ENCODE results near the gene VAV2.

Gene VAV2

GRCh38 chr9:133796562-133796961 is 195.6 kb downstream of the VAV2 start:
- H3K27me3 ChIP-seq (ENCODE audit: control insufficient read depth, insufficient read depth, low read length): no peaks in the 10 kb centered on the region
- H3K4me3 ChIP-seq (ENCODE audit: low read depth, low read length): no peak overlapping the region
- no peak overlapping the region for H3K9ac ChIP-seq
- TF ChIP-seq CTCF (IDR thresholded peaks at IDR 0.05): no peak
- H3K9me3 ChIP-seq (ENCODE audit: control insufficient read depth, low read length): no peaks in the 10 kb centered on the region
- H3K79me2 ChIP-seq: no peaks in the 10 kb centered on the region
- no peak overlapping the region for H3K27ac ChIP-seq
- H3K36me3 ChIP-seq (ENCODE audit: control insufficient read depth, insufficient read depth, low read length): no peaks in the 10 kb centered on the region
- no peaks in the 10 kb centered on the region for H3K4me1 ChIP-seq
- H2AFZ ChIP-seq: no peak overlapping the region
- no peak overlapping the region for H3K4me2 ChIP-seq (ENCODE audit: low read length)

- Histone ChIP-seq H2AFZ (no peak overlapping the region), H3K79me2 (no peaks in the 10 kb centered on the region), H3K9ac (no peak overlapping the region), H3K9me3 (ENCODE audit: control insufficient read depth, low read length) (no peaks in the 10 kb centered on the region), H3K27me3 (ENCODE audit: control insufficient read depth, insufficient read depth, low read length) (no peaks in the 10 kb centered on the region), H3K4me3 (ENCODE audit: low read depth, low read length) (no peak overlapping the region), H3K27ac (no peak overlapping the region), H3K4me2 (ENCODE audit: low read length) (no peak overlapping the region), H3K36me3 (ENCODE audit: control insufficient read depth, insufficient read depth, low read length) (no peaks in the 10 kb centered on the region), H3K4me1 (no peaks in the 10 kb centered on the region)
- TF ChIP-seq CTCF (IDR thresholded peaks at IDR 0.05): no peak
Observed at GRCh38 chr9:133795049-133795448, 197.1 kb downstream of the VAV2 start.

GRCh38 chr9:133794016-133794760 is 197.9 kb downstream of the VAV2 start:
- Histone ChIP-seq H3K4me1 (no peaks in the 10 kb centered on the region), H3K4me2 (ENCODE audit: low read length) (no peak overlapping the region), H3K79me2 (no peaks in the 10 kb centered on the region), H3K9me3 (ENCODE audit: control insufficient read depth, low read length) (no peaks in the 10 kb centered on the region), H2AFZ (no peak overlapping the region), H3K36me3 (ENCODE audit: control insufficient read depth, insufficient read depth, low read length) (no peaks in the 10 kb centered on the region), H3K4me3 (ENCODE audit: low read depth, low read length) (no peak overlapping the region), H3K27me3 (ENCODE audit: control insufficient read depth, insufficient read depth, low read length) (no peaks in the 10 kb centered on the region), H3K27ac (no peak overlapping the region), H3K9ac (no peak overlapping the region)
- no peak for TF ChIP-seq CTCF (IDR thresholded peaks at IDR 0.05)

- no peak overlapping the region for H3K4me2 ChIP-seq (ENCODE audit: low read length)
- no peak overlapping the region for H3K27ac ChIP-seq
- H3K9me3 ChIP-seq (ENCODE audit: control insufficient read depth, low read length): no peaks in the 10 kb centered on the region
- no peaks in the 10 kb centered on the region for H3K36me3 ChIP-seq (ENCODE audit: control insufficient read depth, insufficient read depth, low read length)
- H3K9ac ChIP-seq: no peak overlapping the region
- no peak for TF ChIP-seq CTCF (IDR thresholded peaks at IDR 0.05)
- H3K4me3 ChIP-seq (ENCODE audit: low read depth, low read length): no peak overlapping the region
- H3K79me2 ChIP-seq: no peaks in the 10 kb centered on the region
- no peaks in the 10 kb centered on the region for H3K27me3 ChIP-seq (ENCODE audit: control insufficient read depth, insufficient read depth, low read length)
- H2AFZ ChIP-seq: no peak overlapping the region
- H3K4me1 ChIP-seq: no peaks in the 10 kb centered on the region
Observed at GRCh38 chr9:133793471-133793870, 198.7 kb downstream of the VAV2 start.
